ENCODE measurements around the gene PLK3.
"Not testable (repeated sequence)": the region's sequence is repeated elsewhere in the genome, so short reads cannot be mapped to it uniquely, and the experiment has no call there.

PLK3 gene

GRCh38 chr1:44799770-44800584 lies at the start of gene PLK3:
TSS of gene PLK3 (plus strand) at chr1:44800377. CDS start at chr1:44800464, 87 bp downstream.
- peak; percentile 94 for DNase-seq (ENCODE audit: low spot score)

DNA sequence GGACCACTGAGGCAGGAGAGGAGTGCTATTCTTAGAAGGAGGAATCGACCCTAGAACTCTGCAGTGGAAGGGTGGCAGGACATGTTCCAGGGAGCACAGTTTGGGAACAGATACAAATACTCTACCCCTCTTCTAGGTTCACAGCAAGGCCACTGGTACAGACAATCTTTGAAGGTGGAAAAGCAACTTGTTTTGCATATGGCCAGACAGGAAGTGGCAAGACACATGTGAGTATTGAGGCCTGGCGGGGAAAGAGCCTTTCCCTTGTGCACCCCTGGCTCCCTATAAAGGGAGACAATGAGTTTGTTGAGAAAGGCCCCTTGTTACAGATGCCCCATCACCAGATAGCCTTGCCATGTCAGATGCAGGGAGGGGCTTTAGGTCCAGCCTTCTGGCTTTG lies 42.8 kb upstream of the PLK3 start:
- DNase-seq (ENCODE audit: low spot score), result no peak

DNA sequence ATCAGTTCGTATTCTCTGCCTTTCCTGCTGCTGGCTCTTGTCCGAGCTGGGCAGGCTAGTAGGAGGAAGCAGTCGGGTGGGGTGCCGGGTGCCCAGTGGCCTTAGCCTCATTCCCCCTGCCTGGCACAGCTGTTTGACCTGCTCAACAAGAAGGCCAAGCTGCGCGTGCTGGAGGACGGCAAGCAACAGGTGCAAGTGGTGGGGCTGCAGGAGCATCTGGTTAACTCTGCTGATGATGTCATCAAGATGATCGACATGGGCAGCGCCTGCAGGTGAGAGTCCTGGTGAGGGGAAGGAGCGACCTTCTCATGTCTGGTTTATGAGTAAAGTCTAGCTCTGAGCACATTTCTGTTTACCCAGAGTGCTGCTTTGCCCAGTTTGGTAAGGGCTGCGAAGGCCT lies 41.1 kb upstream of the PLK3 start:
- no peak for DNase-seq (ENCODE audit: low spot score)

DNA sequence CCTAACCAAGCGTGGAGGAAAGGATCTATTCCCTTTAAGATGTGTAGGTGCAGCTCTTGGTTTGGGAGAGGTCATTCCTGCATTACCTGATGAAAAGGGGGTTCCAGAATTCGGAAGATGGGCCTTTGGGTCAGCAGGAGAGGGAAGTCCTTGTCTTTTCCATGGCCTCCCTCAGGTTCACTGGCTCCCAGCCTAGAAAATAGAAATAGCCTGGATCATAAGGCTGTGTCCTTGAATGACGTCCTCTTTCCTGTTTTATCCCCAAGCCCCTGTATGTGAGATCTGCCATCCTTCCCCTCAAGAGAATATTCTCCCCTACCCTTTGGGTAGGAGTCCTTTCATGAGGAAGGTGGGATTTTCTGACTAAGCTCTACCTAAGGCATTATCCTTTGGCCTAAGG lies 39.3 kb upstream of the PLK3 start:
- DNase-seq (ENCODE audit: low spot score), result no peak

- DNase-seq (ENCODE audit: low spot score), result not testable (repeated sequence)
Measured at GRCh38 chr1:44766421-44766820, 33.8 kb upstream of the PLK3 start.

DNA sequence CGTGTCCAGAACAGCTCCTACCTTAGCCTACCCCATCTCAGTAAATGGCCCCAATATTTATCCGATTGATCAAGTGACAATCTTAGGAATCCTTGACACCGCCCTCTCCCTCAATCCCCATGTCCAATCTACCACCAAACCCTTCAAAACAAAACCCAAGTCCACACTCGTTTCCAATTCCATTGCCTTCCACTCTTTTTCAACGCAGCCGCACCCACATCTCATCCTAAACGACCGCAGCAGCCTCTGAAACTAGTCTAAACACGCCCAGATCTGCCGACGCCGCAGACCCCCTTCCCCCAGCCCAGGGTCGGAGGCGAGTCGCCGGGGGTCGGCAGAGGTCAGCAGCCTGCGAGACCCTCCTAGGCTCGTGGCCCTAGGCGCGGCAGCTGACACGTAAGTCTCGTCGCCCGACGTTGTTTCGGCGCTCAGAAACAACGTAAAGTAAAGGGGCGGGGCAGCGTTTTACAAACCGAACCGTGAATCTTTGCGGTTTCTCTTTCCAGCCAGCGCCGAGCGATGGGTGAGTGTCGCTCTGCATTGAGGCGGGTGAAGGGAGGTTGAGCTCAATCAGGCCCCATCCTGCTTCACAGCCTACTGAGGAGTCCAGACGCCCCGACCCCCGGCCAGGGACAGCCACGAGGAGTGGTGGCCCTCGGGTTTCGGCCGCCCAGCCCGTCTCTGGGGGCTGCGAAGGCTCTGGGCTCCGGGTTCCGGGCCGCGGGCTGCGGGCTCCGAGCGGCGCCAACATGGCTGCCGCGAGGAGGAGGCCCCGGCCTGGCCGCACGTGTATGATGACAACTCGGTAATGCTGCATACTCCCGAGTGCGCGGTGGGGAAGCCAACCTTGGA lies 24.9 kb upstream of the PLK3 start, which contains the start of gene RPS8:
TSS of gene RPS8 (plus strand) at position 463 of the 852 bp plus-strand sequence. CDS start at position 520, 57 bp downstream.
- peak; percentile 88 for DNase-seq (ENCODE audit: low spot score)

DNA sequence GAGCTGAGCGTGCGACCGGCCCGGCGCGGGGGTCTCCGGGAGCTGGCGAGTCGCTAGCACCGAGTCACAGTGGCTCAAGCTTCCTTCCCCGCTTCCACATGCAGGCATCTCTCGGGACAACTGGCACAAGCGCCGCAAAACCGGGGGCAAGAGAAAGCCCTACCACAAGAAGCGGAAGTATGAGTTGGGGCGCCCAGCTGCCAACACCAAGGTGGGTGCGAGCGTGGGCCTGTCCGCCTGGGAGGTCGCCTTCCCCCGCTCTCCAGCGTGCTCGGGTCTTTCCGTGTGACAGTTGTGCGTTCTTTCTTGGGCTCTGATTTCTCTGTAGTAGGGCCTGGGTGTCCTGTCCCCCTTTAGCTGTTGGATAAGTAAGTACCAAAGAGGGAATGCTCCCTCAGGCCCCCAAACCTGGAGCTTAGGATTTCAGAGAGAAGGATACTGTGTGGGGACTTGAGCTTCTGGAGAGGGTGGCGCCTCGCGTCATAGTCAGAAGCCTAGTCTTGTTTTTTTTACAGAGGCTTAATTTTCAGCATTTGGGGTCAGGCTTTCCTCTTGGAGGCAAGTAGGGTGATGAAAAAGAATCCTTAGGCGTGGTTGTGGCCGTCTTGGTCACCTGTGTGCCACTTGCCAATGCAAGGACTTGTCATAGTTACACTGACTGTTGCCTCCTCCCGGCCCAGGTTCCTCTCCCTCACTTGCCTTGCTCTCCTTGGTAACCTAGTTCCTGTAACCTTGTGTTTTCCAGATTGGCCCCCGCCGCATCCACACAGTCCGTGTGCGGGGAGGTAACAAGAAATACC lies 24.0 kb upstream of the PLK3 start:
- no peak for DNase-seq (ENCODE audit: low spot score)

GRCh38 chr1:44776730-44777068 lies 23.5 kb upstream of the PLK3 start:
- no peak for DNase-seq (ENCODE audit: low spot score)

GRCh38 chr1:44777547-44777946 lies 22.6 kb upstream of the PLK3 start:
- no peak for DNase-seq (ENCODE audit: low spot score)

DNA sequence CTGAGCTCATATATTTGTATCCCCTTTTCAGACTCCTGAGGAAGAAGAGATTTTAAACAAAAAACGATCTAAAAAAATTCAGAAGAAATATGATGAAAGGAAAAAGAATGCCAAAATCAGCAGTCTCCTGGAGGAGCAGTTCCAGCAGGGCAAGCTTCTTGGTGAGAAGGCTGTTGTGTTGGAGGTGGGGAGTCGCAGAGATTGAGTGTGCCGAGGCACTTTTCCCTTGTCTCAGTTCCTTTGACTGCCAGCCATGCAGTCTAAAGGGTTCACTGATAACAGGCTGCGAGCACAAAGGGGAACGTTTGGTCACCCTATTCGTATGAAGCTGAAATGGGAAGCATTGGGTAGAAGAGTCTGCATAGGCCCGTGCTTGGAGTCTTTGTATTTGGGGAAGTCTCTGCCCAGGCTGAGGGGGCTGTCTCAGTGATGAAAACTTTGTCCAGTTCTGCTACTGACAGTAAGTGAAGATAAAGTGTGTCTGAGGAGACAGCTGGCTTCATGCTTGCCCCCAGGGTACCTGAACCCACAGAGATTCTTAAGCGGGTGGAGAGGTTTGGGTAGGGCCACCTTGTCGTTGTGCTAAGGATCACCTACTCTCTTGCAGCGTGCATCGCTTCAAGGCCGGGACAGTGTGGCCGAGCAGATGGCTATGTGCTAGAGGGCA lies 22.1 kb upstream of the PLK3 start:
- no peak for DNase-seq (ENCODE audit: low spot score)

- DNase-seq (ENCODE audit: low spot score), result no peak
Measured at GRCh38 chr1:44778705-44779576, 21.2 kb upstream of the PLK3 start.

GRCh38 chr1:44780583-44781121 lies 19.5 kb upstream of the PLK3 start:
- no peak for DNase-seq (ENCODE audit: low spot score)

GRCh38 chr1:44783697-44784093 lies 16.5 kb upstream of the PLK3 start:
- no peak for DNase-seq (ENCODE audit: low spot score)

- peak; percentile 36 for DNase-seq (ENCODE audit: low spot score)
Measured at GRCh38 chr1:44784094-44785028, 15.8 kb upstream of the PLK3 start.

GRCh38 chr1:44785029-44785380 lies 15.2 kb upstream of the PLK3 start:
- no peak for DNase-seq (ENCODE audit: low spot score)

DNA sequence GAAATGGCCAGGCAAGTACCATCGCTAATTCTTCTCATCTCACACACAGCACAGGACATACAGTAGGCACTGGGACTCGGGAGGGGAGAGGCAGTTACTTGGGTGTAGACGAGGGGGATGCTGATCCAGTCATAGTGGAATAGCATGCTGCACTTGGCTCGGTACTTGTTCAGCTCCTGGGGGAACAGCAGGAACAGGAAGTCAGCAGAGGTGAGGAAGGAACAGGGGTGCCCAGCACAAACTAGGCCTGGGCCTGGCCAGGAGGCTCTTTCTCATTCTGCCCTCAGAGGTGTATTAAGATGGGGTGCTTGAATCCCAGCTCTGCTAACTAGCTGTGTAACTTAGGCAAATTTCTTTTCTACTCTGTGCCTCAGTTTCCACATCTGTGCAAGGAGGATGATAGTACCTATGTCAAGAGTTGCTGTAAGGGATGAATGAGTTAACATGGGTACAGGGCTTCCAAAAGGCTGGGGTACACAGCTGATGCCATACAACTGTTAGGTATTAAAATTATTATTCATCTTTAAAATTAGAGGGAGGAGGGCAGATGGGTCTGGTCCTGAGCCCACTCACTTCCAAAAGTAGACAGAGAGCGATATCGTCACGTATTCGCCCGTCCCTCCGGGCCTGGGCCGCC lies 14.6 kb upstream of the PLK3 start:
- no peak for DNase-seq (ENCODE audit: low spot score)

GRCh38 chr1:44786138-44786840 lies 13.9 kb upstream of the PLK3 start:
- DNase-seq (ENCODE audit: low spot score), result peak; percentile 75

DNA sequence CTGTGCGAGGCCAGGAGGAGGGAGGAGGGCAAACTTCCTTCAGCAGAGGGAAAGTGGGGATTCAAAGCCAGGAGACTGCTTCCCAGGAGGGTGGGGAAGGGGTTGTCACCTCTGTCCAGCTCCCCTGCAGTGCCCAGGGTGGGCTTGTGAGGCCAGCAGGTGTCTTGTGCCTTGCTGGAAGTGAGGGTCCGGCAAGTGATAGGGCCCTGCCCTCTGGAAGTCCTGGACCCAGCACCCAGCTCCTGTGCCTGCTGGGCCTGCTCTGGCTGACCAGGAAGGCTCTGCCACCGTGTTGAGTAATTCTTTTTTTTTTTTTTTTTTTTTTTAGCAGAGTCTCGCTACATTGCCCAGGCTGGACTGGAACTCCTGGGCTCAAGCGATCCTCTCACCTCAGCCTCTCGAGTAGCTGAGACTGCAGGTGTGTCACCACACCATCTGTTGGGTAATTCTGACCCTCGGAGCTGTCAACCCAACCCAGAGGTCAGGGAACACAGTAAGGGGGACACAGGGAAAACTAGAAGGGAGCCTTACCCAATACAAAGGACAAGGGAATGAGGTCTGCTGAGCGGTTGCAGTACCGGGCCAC lies 13.2 kb upstream of the PLK3 start:
- no peak for DNase-seq (ENCODE audit: low spot score)
